Mononuclear cell (primary cell): ENCODE results near the gene PFDN5. TPM values are rescaled to one million over a fixed set of nuclear protein-coding genes. Genes with fewer than 3 reads are reported as not detected.

Experiments used
- total RNA-seq: library from RNA; depleted of rRNA; stranded (reverse); fragments of >200 nt; gene quantifications from one replicate; pipeline ENCODE4 v1.2.3, GENCODE V29; 2012

PFDN5 gene
- total RNA-seq, 1 donor, result 979 TPM

Other genes starting within 250 kb of the PFDN5 start
- 0.21 TPM for gene TNS2, start 245.5 kb upstream of the PFDN5 start, total RNA-seq
- 9.4 TPM for gene SPRYD3, start 216.2 kb upstream of the PFDN5 start, total RNA-seq
- gene IGFBP6, start 197.9 kb upstream of the PFDN5 start, total RNA-seq, result not detected
- gene SOAT2, start 192.1 kb upstream of the PFDN5 start, total RNA-seq, result 0.21 TPM
- 15.2 TPM for gene ZNF740, start 114.8 kb upstream of the PFDN5 start, total RNA-seq
- gene CSAD, start 114.6 kb upstream of the PFDN5 start, total RNA-seq, result 11.3 TPM
- 49.8 TPM for gene ITGB7, start 88.3 kb upstream of the PFDN5 start, total RNA-seq
- 6.6 TPM for gene RARG, start 63.3 kb upstream of the PFDN5 start, total RNA-seq
- 1.0 TPM for gene ESPL1, start 27.2 kb upstream of the PFDN5 start, total RNA-seq
- gene MYG1, start 4.2 kb downstream of the PFDN5 start, total RNA-seq, result 20.4 TPM
- 13.2 TPM for gene AAAS, start 26.1 kb downstream of the PFDN5 start, total RNA-seq
- not detected for gene SP7, start 40.8 kb downstream of the PFDN5 start, total RNA-seq
- gene SP1, start 84.6 kb downstream of the PFDN5 start, total RNA-seq, result 53.6 TPM
- gene AMHR2, start 128.3 kb downstream of the PFDN5 start, total RNA-seq, result 0.52 TPM
- 104 TPM for gene PRR13, start 146.2 kb downstream of the PFDN5 start, total RNA-seq
- gene PCBP2, start 156.6 kb downstream of the PFDN5 start, total RNA-seq, result 511 TPM
- gene MAP3K12, start 203.9 kb downstream of the PFDN5 start, total RNA-seq, result 4.6 TPM
- gene TARBP2, start 205.7 kb downstream of the PFDN5 start, total RNA-seq, result 9.4 TPM
- not detected for gene NPFF, start 211.9 kb downstream of the PFDN5 start, total RNA-seq